Lower lobe of right lung (tissue), 2 donors: Measurements from ENCODE around the gene TSR3. TPM values are rescaled to one million over a fixed set of nuclear protein-coding genes. Genes with fewer than 3 reads are reported as not detected.

Source experiments
- ATAC-seq, 2 donors: fragments of 200-7000 bp; cut with Tn5 transposase; one replicate each; pipeline ENCODE4 v1.9.1; 2020 to 2022; ENCODE audit warnings: mild to moderate bottlenecking in 2 of 2, moderate library complexity in 2 of 2
- DNase-seq: peaks from one replicate; pipeline ENCODE4 v3.0.0-alpha.2; 2020
- H3K27ac ChIP-seq: fragments of 200-600 bp; one replicate; pipeline ENCODE4 v1.8.0; 2022
- H3K27me3 ChIP-seq: fragments of 200-600 bp; one replicate; pipeline ENCODE4 v1.8.0; 2022; ENCODE audit warnings: low read depth
- H3K36me3 ChIP-seq: fragments of 200-600 bp; one replicate; pipeline ENCODE4 v1.8.0; 2022; ENCODE audit warnings: mild to moderate bottlenecking
- H3K4me1 ChIP-seq: fragments of 200-600 bp; one replicate; pipeline ENCODE4 v1.8.0; 2022
- H3K4me3 ChIP-seq: fragments of 200-600 bp; one replicate; pipeline ENCODE4 v1.8.0; 2022; ENCODE audit warnings: mild to moderate bottlenecking
- H3K9me3 ChIP-seq: fragments of 200-600 bp; one replicate; pipeline ENCODE4 v1.8.0; 2022
- intact Hi-C: fragments of 100-400 bp; cut with DNase I; formaldehyde crosslinking; loops from one replicate; pipeline ENCODE4 v1.11.0; 2022
- long read RNA-seq: library from polyadenylated mRNA; unstranded; transcript quantifications from one replicate; pipeline ENCODE4 v2.0.0, GENCODE V29; 2021
- total RNA-seq: library from RNA; stranded (reverse); fragmentation: NEBNext Ultra II Directional; extraction: Animal tissue kit (Norgen Biotek cat#: 25700); gene quantifications from one replicate; pipeline ENCODE4 v1.2.1, GENCODE V29; 2021
- TF ChIP-seq, protein P1 (sequence below): fragments of 200-600 bp; IDR thresholded peaks from one replicate; pipeline ENCODE4 v1.8.0; 2022; ENCODE audit warnings: antibody characterized with exemption, mild to moderate bottlenecking
- donor health status: DM: no; HTN: yes; CAD: no; lungs with severe emphysema.

The TSR3 gene
- total RNA-seq = 39.5 TPM
- long read RNA-seq, transcript TSR3-201 (6 exons, 1,243 nt) = major isoform, 88 of 107 reads
- long read RNA-seq, partial matches to known transcripts = 3 of 107 reads
- long read RNA-seq, other reads (novel, unspliced or antisense) = 16 of 107 reads

DNA sequence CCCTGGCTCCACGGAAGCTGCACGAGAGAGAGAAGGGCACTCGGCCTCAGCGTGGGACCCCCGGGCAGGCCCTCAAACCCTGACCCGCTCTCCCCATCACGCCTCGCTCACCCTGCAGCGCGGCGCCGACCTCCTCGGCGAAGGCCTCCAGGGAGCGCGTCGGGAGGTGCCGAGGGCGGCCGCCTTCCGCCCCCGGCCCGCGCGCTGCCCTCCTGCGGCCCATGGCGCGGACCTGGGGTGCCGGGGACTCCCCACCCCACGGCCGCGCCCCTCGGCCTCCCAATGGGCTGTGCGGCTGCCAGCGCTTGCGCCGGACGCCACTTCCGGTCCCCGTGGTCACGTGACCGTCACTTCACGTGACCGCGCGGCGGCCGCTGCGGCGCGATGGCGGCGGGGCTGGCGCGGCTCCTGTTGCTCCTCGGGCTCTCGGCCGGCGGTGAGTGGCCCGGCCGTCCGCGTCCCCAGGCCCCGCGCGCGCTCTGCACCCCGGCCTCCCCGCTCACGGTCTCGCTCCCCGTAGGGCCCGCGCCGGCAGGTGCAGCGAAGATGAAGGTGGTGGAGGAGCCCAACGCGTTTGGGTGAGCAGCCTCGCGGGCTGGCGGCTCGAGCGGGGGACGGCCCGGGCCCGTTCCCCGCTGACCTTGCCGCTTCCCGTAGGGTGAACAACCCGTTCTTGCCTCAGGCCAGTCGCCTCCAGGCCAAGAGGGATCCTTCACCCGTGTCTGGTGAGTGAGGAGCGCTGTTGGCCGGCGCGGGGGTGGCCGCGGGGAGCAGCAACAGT, at the start of gene TSR3, which contains the start of gene GNPTG:
TSS of gene TSR3 (minus strand) at position 297 of the 781 bp plus-strand sequence. CDS start at position 223, 74 bp downstream.
TSS of gene GNPTG (plus strand) at position 350 of the 781 bp plus-strand sequence. CDS start at position 385, 35 bp downstream.
- Histone ChIP-seq H3K27ac (peak within 1 kb of the TSS; percentile 83), H3K27me3 (no peaks in the 10 kb centered on the region), H3K9me3 (no peaks in the 10 kb centered on the region), H3K36me3 (peaks cover 30% of the 10 kb centered on the region), H3K4me3 (peak within 1 kb of the TSS; percentile 99), H3K4me1 (peaks cover 35% of the 10 kb centered on the region)
- peak; percentile 83 to 93 for ATAC-seq
- DNase-seq = peak; percentile 91
- intact Hi-C loops = no loop called here
- TF ChIP-seq, protein P1, sequence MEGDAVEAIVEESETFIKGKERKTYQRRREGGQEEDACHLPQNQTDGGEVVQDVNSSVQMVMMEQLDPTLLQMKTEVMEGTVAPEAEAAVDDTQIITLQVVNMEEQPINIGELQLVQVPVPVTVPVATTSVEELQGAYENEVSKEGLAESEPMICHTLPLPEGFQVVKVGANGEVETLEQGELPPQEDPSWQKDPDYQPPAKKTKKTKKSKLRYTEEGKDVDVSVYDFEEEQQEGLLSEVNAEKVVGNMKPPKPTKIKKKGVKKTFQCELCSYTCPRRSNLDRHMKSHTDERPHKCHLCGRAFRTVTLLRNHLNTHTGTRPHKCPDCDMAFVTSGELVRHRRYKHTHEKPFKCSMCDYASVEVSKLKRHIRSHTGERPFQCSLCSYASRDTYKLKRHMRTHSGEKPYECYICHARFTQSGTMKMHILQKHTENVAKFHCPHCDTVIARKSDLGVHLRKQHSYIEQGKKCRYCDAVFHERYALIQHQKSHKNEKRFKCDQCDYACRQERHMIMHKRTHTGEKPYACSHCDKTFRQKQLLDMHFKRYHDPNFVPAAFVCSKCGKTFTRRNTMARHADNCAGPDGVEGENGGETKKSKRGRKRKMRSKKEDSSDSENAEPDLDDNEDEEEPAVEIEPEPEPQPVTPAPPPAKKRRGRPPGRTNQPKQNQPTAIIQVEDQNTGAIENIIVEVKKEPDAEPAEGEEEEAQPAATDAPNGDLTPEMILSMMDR = no peak

DNA sequence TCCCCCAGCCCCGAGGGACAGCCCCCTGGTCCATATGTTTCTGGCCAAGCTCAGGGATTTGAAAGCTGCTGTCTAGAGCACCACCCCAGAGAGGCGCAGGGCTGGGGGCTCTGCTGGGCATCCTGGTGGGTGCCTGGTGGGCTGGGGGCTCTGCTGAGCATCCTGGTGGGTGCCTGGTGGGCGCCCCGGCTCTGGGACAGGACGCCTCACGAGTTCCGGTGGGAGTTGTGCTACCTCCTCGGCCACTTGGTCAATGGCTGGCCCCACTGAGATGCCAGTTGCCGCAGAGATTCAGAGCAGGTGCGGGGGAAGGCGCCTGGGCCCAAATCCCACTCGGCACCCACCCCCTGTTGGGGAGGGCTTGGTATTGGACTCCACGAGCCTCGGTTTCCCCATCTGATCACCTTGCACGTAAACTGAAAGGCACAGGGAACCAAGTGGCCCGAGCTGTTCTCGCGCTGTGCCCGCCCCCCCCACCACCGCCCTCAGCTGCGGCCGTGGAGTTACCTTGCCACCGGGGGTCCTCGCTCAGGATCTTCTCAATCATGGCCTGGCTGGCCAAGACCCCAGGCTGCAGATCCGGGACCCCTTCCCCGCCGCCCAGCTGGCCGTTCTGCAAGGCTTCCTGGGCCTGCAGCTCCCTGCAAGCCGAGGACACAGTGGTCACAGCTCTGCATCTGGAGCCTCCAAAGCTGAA, 49.5 kb upstream of the TSR3 start:
- no peak overlapping the region for H3K4me3 ChIP-seq
- no peaks in the 10 kb centered on the region for H3K9me3 ChIP-seq
- intact Hi-C loops = no loop called here
- DNase-seq (no peak), ATAC-seq (no peak)
- H3K27me3 ChIP-seq = no peaks in the 10 kb centered on the region
- no peaks in the 10 kb centered on the region for H3K4me1 ChIP-seq
- H3K36me3 ChIP-seq = peaks cover 88% of the 10 kb centered on the region
- H3K27ac ChIP-seq = no peak overlapping the region
- TF ChIP-seq, protein P1 = no peak

DNA sequence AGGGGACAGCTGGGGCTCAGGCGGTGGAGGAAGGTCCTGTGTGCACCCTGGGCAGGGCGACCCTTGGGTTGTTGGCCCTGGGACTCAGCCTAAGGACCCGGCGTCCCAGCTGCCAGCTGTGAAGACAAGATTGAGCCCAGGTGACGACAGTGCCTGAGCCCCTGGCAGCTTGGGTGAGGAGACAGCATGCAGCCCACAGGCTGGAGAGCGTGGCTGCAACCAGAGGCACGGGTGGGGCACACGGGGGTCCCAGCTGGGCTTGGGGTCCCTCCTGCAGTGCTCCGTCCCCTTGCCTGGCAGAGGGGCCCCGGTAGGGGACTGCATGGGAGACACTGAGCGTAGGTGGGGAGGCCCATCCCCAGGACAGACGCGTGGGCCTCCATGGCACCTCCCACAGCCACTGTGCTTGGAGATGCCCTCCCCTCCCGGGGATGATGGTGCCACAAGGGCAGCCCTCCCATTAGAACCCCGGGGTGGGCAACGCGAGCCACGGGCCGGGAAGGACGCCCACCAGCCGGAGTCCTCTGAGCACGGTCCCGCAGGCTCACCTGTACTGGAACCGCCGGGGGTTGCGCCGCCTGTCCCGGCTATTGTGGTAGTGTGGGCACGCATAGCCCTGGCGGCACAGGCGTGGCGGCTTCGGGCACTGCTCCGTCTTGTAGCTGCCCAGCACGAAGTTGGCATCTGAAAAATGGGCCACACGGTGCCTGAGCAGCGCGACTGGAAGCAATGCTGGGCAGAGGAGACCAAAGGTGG, 47.3 kb upstream of the TSR3 start:
- TF ChIP-seq, protein P1 = no peak

GRCh38 chr16:1398351-1398750, 46.7 kb upstream of the TSR3 start:
- ATAC-seq (no peak), DNase-seq (no peak)
- H3K4me3 ChIP-seq = no peak overlapping the region
- no peaks in the 10 kb centered on the region for H3K4me1 ChIP-seq
- TF ChIP-seq, protein P1 = no peak
- H3K36me3 ChIP-seq = peaks cover 92% of the 10 kb centered on the region
- intact Hi-C loops = no loop called here
- no peak overlapping the region for H3K27ac ChIP-seq
- H3K9me3 ChIP-seq = no peaks in the 10 kb centered on the region
- H3K27me3 ChIP-seq = no peaks in the 10 kb centered on the region

More for the DNA sequence above, 47.3 kb upstream of the TSR3 start:
- H3K36me3 ChIP-seq = peaks cover 91% of the 10 kb centered on the region
- no peaks in the 10 kb centered on the region for H3K9me3 ChIP-seq
- H3K27ac ChIP-seq = no peak overlapping the region
- H3K4me1 ChIP-seq = no peaks in the 10 kb centered on the region
- ATAC-seq = peak; percentile 10 to 19
- H3K4me3 ChIP-seq = no peak overlapping the region
- intact Hi-C loops = no loop called here
- DNase-seq = no peak
- no peaks in the 10 kb centered on the region for H3K27me3 ChIP-seq

DNA sequence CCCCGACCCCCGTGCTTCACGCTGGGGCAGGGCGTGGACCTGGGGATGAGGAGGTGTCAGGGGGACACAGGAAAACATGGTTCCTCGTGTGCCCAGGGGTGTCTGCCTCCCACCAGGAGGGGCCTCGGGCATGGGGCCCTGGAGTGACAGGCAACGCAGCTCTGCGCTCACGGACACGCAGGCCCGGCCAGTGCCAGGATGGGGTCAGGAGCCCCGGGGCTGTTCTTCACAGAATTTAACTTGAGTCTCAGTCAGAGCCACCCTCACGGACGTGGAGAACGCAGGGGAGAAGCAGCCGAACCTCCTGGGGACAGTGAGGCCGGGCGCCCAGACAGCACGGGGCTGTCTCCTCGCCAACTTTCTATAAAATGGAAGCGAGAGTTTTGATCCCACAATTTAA, 46.1 kb upstream of the TSR3 start:
- DNase-seq = no peak
- Histone ChIP-seq H3K36me3 (peaks cover 92% of the 10 kb centered on the region), H3K4me1 (no peaks in the 10 kb centered on the region), H3K4me3 (no peak overlapping the region), H3K27me3 (no peaks in the 10 kb centered on the region), H3K27ac (no peak overlapping the region), H3K9me3 (no peaks in the 10 kb centered on the region)
- ATAC-seq = no peak
- intact Hi-C loops = no loop called here
- TF ChIP-seq, protein P1 = no peak
